Osteocyte (in vitro differentiated cells): ENCODE measurements around the gene TSPAN11. TPM values are rescaled to one million over a fixed set of nuclear protein-coding genes. Genes with fewer than 3 reads are reported as not detected.

Experiments used
- DNase-seq: peaks from one replicate; pipeline ENCODE4 v3.0.0; 2021; ENCODE audit warnings: mixed read lengths; ENCODE audit not compliant: unreplicated experiment; ENCODE audit errors: extremely low spot score
- H3K27ac Mint-ChIP-seq: one replicate; pipeline ENCODE4 v1.8.0; 2021; ENCODE audit warnings: mild to moderate bottlenecking, mixed read lengths; ENCODE audit not compliant: unreplicated experiment
- H3K27me3 Mint-ChIP-seq: one replicate; pipeline ENCODE4 v1.8.0; 2021; ENCODE audit warnings: mixed read lengths; ENCODE audit not compliant: unreplicated experiment
- H3K36me3 Mint-ChIP-seq: one replicate; pipeline ENCODE4 v1.8.0; 2021; ENCODE audit warnings: mixed read lengths; ENCODE audit not compliant: unreplicated experiment
- H3K4me1 Mint-ChIP-seq: one replicate; pipeline ENCODE4 v1.8.0; 2021; ENCODE audit warnings: mixed read lengths; ENCODE audit not compliant: unreplicated experiment
- H3K4me3 Mint-ChIP-seq: one replicate; pipeline ENCODE4 v1.8.0; 2021; ENCODE audit warnings: mild to moderate bottlenecking, moderate library complexity, mixed read lengths; ENCODE audit not compliant: unreplicated experiment
- H3K9me3 Mint-ChIP-seq: one replicate; pipeline ENCODE4 v1.8.0; 2021; ENCODE audit warnings: mixed read lengths; ENCODE audit not compliant: unreplicated experiment
- CTCF ChIP-seq: fragments of 200-600 bp; sonication (generic); IDR thresholded peaks from 2 replicates; pipeline ENCODE4 v1.5.0; 2021; ENCODE audit warnings: antibody characterized with exemption, mild to moderate bottlenecking, moderate library complexity
- total RNA-seq: library from RNA; stranded (reverse); gene quantifications from 2 replicates; pipeline ENCODE4 v1.2.1, GENCODE V29; 2021

Gene TSPAN11
- total RNA-seq, 1 donor from 2014 or later: 9.2 TPM

GRCh38 chr12:30990316-30990715 lies 63.8 kb downstream of the TSPAN11 start:
- Mint-ChIP-seq H3K27me3 (peaks cover 8% of the 10 kb centered on the region), H3K4me1 (no peaks in the 10 kb centered on the region), H3K27ac (no peak overlapping the region), H3K9me3 (no peaks in the 10 kb centered on the region), H3K4me3 (no peak overlapping the region), H3K36me3 (no peaks in the 10 kb centered on the region)
- no peak for DNase-seq
- no peak for TF ChIP-seq CTCF

GRCh38 chr12:30990776-30991175 lies 64.2 kb downstream of the TSPAN11 start:
- Mint-ChIP-seq H3K27ac (no peak overlapping the region), H3K27me3 (peaks cover 8% of the 10 kb centered on the region), H3K9me3 (no peaks in the 10 kb centered on the region), H3K36me3 (no peaks in the 10 kb centered on the region), H3K4me3 (no peak overlapping the region), H3K4me1 (peaks cover under 1% of the 10 kb centered on the region)
- TF ChIP-seq CTCF: no peak
- DNase-seq: no peak

- no peak overlapping the region for H3K4me3 Mint-ChIP-seq
- no peaks in the 10 kb centered on the region for H3K36me3 Mint-ChIP-seq
- no peaks in the 10 kb centered on the region for H3K9me3 Mint-ChIP-seq
- peaks cover 8% of the 10 kb centered on the region for H3K4me1 Mint-ChIP-seq
- H3K27ac Mint-ChIP-seq: no peak overlapping the region
- TF ChIP-seq CTCF: no peak
- H3K27me3 Mint-ChIP-seq: peaks cover 8% of the 10 kb centered on the region
- DNase-seq: no peak
Measured at GRCh38 chr12:30991466-30991865, 64.9 kb downstream of the TSPAN11 start.

GRCh38 chr12:30992381-30992780 lies 65.8 kb downstream of the TSPAN11 start:
- Mint-ChIP-seq H3K36me3 (no peaks in the 10 kb centered on the region), H3K4me3 (no peak overlapping the region), H3K9me3 (no peaks in the 10 kb centered on the region), H3K4me1 (peaks cover 13% of the 10 kb centered on the region), H3K27ac (no peak overlapping the region), H3K27me3 (peaks cover 8% of the 10 kb centered on the region)
- no peak for TF ChIP-seq CTCF
- DNase-seq: no peak

GRCh38 chr12:30993766-30994165 lies 67.2 kb downstream of the TSPAN11 start:
- peaks cover 13% of the 10 kb centered on the region for H3K4me1 Mint-ChIP-seq
- H3K9me3 Mint-ChIP-seq: no peaks in the 10 kb centered on the region
- H3K36me3 Mint-ChIP-seq: no peaks in the 10 kb centered on the region
- no peak for TF ChIP-seq CTCF
- no peak for DNase-seq
- H3K4me3 Mint-ChIP-seq: no peak overlapping the region
- H3K27ac Mint-ChIP-seq: no peak overlapping the region
- peaks cover 4% of the 10 kb centered on the region for H3K27me3 Mint-ChIP-seq
